ENCODE measurements around the gene KRTAP2-1.

- TF ChIP-seq TAF1 (IDR thresholded peaks at IDR 0.05; ENCODE audit: borderline replicate concordance, low read depth, low read length) = no peak
- no peak for TF ChIP-seq POLR2A (IDR thresholded peaks at IDR 0.05; ENCODE audit: low read depth, low read length)
- no peak for TF ChIP-seq POLR2AphosphoS5 (IDR thresholded peaks at IDR 0.05; ENCODE audit: low read depth, low read length)
Observed at GRCh38 chr17:41049110-41049509, 2.0 kb upstream of the KRTAP2-1 start.

Data from GM12892 (cell line).